IPS DF 6.9 (cell line): ENCODE measurements around the gene GNB1.
A peak's percentile ranks its signal among the peaks of the same experiment; 100 is the strongest.

Source experiments
- DNase-seq: peaks from one replicate; pipeline ENCODE4 v3.0.0-alpha.2; 2013; ENCODE audit warnings: low read depth, low spot score
- H3K27ac ChIP-seq: one replicate; pipeline ENCODE4 v1.5.1; 2013; ENCODE audit warnings: low read length, control low read depth
- H3K27me3 ChIP-seq: 2 replicates; pipeline ENCODE4 v1.6.1; 2013; ENCODE audit warnings: mild to moderate bottlenecking, low read length; ENCODE audit not compliant: control insufficient read depth, insufficient read depth
- H3K36me3 ChIP-seq: 2 replicates; pipeline ENCODE4 v1.6.1; 2013; ENCODE audit warnings: low read length; ENCODE audit not compliant: control insufficient read depth, insufficient read depth
- H3K4me1 ChIP-seq: 2 replicates; pipeline ENCODE4 v1.6.1; 2013; ENCODE audit warnings: low read length; ENCODE audit not compliant: control insufficient read depth, insufficient read depth
- H3K4me3 ChIP-seq: 2 replicates; pipeline ENCODE4 v1.5.1; 2013; ENCODE audit warnings: mild to moderate bottlenecking, low read length
- H3K9me3 ChIP-seq: 2 replicates; pipeline ENCODE4 v1.6.1; 2013; ENCODE audit warnings: low read length, inconsistent platforms; ENCODE audit not compliant: control insufficient read depth, insufficient read depth
- WGBS: extraction: QIAGEN DNeasy Blood & Tissue Kit; methylation state at CpG from one replicate; pipeline ENCODE4 v1.1.7; 2013; ENCODE audit warnings: mixed read lengths, missing lambda C conversion rate; ENCODE audit not compliant: insufficient read length, insufficient coverage; 5-methylcytosine and 5-hydroxymethylcytosine counted together

GNB1 gene

DNA sequence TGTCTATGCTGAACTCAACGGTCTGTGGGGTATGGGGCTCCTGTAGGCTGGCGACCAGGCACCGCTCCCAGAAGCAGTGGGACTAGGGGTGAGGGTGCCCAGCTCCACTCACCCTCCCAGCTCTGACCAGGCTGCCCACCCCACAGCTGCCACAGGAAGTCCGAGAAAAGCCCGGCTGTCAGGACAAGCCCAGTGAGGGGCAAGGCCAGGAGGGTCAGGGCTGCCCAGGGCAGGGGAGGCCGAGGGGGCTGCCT, 31.7 kb upstream of the GNB1 start:
- Histone ChIP-seq H3K4me1 (peaks cover 5% of the 10 kb centered on the region; the same call in 1 of the 2 replicates), H3K4me3 (no peak overlapping the region), H3K9me3 (no peaks in the 10 kb centered on the region), H3K36me3 (no peaks in the 10 kb centered on the region; the same call in 1 of the 2 replicates), H3K27ac (no peak overlapping the region), H3K27me3 (no peaks in the 10 kb centered on the region)
- DNase-seq: no peak
- WGBS: no CpG with 5 or more reads among the region's 6 CpGs

DNA sequence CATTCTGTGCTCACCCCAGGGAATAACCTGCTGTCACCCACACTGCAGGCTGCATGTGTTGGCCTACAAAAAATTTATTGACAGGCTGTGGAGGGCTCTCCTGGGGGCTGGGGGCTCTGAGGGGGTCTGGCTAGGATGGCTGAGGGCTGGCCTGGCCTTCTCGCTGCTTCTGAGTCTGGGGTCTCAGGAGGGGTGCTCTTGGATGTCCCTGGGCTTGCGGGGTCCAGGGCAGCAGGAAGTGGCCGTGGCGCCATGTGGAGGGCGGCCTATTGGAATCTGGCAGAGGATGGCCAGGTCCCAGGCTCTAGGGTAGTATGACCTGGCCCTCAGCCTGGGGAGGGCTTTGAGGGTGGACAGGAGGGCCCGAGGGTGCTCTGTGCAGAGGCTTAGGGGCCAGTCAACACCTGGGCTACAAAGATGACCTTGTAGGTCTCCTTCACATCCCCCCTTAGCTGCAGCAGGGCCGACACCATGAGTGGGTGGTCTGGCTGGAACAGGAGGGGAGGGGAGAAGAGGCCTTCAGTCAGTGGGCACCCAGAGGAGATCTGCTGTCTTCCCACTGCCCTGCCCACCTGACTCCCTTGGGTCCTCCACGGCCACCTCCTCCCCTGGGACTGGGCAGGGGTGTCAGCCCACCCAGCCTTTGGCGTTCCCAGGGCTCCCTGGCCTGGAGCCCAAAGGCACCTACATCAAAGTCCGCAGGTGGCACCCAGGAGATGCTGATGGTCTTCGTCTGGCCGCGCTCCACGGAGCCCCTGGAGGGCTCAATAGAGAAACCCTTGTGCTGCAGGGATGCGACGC, 31.2 kb upstream of the GNB1 start:
- no peak overlapping the region for H3K27ac ChIP-seq
- H3K9me3 ChIP-seq: no peaks in the 10 kb centered on the region
- H3K27me3 ChIP-seq: no peaks in the 10 kb centered on the region
- H3K4me1 ChIP-seq: peaks cover 5% of the 10 kb centered on the region; the same call in 1 of the 2 replicates
- H3K4me3 ChIP-seq: no peak overlapping the region
- WGBS: no CpG with 5 or more reads among the region's 16 CpGs
- no peaks in the 10 kb centered on the region; the same call in 1 of the 2 replicates for H3K36me3 ChIP-seq
- DNase-seq: no peak

GRCh38 chr1:1921459-1921862, 30.6 kb upstream of the GNB1 start:
- Histone ChIP-seq H3K4me3 (no peak overlapping the region), H3K27ac (no peak overlapping the region), H3K27me3 (no peaks in the 10 kb centered on the region), H3K36me3 (no peaks in the 10 kb centered on the region; the same call in 1 of the 2 replicates), H3K9me3 (no peaks in the 10 kb centered on the region), H3K4me1 (peaks cover 5% of the 10 kb centered on the region; the same call in 1 of the 2 replicates)
- no peak for DNase-seq
- WGBS: no CpG with 5 or more reads among the region's 6 CpGs

DNA sequence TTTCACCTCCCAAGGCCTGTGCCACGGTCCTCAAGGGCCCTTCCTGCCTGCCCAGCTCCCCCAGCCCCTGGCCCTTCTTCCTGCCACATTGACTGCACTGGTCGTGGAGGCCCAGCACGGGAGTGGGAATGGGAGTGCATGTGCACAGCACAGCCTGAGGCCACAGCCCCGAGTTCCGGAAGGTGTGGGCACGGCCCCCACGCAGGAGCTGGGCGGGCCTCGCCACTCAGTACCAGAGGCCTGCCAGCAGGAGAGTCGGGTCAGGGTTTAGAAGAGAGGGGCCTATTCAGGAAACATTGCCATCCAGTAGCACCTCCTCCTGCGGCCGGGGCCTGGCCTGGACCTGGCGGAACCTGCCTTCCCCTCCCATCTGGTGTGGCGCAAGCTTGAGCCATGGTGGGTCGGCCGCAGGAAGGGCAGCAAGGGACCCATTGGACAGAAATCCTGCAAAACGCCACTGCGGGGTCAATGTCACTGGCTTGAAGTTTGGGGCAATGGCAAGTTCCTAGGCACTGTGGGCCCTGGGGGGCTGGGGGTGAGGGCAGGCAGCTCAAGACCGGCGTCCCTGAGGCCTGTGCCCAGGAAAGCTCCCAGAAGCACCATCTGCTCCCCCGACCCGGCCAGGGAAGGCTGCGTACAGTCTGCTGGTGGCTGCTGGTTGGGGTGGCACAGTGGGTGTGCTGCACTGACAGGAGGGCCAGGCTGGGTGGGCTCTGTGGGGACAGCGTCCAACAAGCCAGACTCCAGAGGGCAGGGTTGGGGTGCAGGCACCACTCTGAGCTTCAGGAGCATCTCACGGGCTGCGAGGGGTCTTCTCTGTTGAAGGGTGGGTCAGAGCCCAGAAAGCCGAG, 29.9 kb upstream of the GNB1 start:
- Histone ChIP-seq H3K4me3 (no peak overlapping the region), H3K9me3 (no peaks in the 10 kb centered on the region), H3K4me1 (peaks cover 5% of the 10 kb centered on the region; the same call in 1 of the 2 replicates), H3K27me3 (no peaks in the 10 kb centered on the region), H3K27ac (no peak overlapping the region), H3K36me3 (no peaks in the 10 kb centered on the region; the same call in 1 of the 2 replicates)
- DNase-seq: no peak
- no CpG with 5 or more reads among the region's 27 CpGs for WGBS

DNA sequence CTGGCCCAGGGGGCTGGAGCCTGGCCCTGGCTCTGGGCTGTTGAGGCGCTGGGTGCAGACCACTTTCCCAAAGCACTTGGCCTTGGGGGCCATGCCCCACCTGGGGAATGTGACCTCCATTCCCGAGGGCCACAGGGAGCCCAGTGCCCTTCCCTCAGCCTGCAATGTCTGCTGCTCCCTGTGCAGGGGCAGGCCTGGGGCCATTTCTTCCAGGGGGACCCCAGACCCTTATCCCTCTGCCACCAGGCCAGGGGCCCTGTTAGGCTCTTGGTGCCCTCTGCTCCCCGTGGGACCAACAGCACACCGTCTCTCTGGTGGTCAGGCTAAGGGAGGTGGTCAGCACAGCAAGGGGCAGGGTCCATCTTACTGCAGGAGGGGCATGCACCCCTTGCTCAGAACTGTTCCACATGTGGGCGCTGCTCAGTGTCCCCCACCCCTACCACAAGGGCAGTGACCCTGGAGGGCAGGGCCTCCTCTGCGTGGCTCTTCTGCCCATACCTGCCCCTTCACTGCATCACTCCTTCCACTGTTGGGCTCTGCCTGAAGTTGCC, 29.2 kb upstream of the GNB1 start:
- Histone ChIP-seq H3K27me3 (no peaks in the 10 kb centered on the region), H3K27ac (no peak overlapping the region), H3K4me3 (no peak overlapping the region), H3K9me3 (no peaks in the 10 kb centered on the region), H3K4me1 (peaks cover 5% of the 10 kb centered on the region; the same call in 1 of the 2 replicates), H3K36me3 (no peaks in the 10 kb centered on the region; the same call in 1 of the 2 replicates)
- no CpG with 5 or more reads among the region's 6 CpGs for WGBS
- DNase-seq: no peak

DNA sequence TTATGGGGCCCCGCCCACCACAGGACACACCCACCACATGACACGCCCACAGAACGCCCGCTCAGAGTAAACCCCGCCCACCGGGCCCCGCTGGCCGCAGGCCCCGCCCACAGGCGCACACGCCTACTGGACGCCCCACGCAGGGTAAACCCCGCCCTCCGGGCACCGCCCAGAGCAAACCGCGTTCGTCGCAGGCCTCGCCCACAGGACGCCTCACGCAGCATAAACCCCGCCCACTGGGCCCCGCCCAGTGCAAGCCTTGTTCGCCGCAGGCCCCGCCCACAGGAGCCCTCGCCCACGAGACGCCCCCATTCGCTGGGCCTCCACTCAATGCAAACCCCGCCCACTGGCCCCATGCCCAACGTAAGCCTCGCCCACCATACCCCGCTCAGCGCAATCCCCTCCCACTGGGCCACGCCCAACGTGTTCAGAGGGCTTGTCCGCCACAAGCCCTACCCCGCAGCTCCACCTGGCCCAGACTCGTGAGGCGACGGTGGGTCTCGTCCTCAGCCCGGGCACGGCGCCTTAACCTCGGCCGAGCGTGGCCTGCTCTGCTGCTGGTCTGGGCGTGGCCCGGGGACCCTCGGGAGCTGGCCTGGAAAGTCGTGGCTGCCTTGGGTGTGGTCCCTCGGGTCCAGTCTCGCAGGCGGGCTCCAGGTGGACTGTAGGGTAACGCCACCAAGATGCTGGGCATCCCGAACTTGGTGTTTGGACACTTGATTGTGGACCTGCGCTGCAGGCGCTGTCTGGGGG, 28.6 kb upstream of the GNB1 start:
- Histone ChIP-seq H3K27ac (no peak overlapping the region), H3K27me3 (no peaks in the 10 kb centered on the region), H3K4me1 (peaks cover 5% of the 10 kb centered on the region; the same call in 1 of the 2 replicates), H3K4me3 (peak overlapping the region; percentile 41; the same call in 1 of the 2 replicates), H3K36me3 (no peaks in the 10 kb centered on the region; the same call in 1 of the 2 replicates), H3K9me3 (no peaks in the 10 kb centered on the region)
- no CpG with 5 or more reads among the region's 62 CpGs for WGBS
- peak; percentile 91 for DNase-seq

- Histone ChIP-seq H3K27ac (no peak within 1 kb of the TSS), H3K4me3 (peak within 1 kb of the TSS; percentile 41), H3K9me3 (no peaks in the 10 kb centered on the region), H3K36me3 (no peaks in the 10 kb centered on the region; the same call in 1 of the 2 replicates), H3K27me3 (no peaks in the 10 kb centered on the region), H3K4me1 (peaks cover 5% of the 10 kb centered on the region)
- DNase-seq: no peak
- no CpG with 5 or more reads among the region's 44 CpGs for WGBS
Observed at GRCh38 chr1:1918901-1919303, 28.0 kb upstream of the GNB1 start, which contains the start of gene TMEM52. TMEM52 (minus strand) TSS chr1:1919279; CDS start chr1:1919265, 14 bp downstream.

DNA sequence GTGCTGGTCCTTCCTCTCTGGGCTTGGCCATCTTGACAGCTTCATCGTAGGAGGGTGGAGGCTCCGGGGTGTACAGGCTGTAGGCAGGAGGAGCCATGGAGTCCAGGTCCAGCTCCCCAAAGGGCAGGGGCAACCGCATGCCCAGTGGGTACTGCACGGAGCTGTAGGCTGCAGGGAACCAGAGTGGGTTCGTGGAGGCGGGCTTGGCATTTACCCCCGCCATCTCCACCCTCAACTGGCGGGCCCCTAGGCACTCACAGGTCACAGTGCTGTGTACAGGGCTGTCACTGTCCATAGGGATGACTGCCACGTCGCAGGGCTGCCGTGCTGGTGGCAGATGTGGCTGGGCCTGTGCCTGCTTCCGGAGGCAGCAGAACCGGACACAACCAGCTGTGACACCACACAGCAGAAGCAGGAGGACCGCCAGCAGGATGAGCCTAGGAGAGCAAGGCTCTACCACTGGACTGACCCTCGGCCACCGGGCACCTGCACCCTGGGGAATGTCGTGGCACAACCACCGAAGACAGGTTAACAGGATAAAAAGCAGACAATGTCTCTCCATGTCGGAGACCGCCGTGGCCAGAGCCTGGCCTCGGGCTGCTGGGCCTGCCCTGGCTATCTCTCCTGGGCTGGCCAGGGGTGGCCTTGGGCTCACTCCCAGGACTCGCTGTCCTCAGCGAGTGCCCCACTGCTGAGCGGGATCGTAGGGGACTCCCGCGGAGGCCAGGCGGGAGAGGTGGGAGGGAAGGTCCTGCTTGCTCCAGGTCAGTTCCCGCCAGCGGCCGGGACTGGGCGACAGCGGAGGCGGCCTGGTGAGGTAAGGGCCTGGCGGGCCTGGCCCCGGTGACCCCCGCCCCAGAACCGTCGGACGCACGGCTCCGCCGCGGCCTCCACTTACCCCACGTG, 27.4 kb upstream of the GNB1 start:
- H3K27me3 ChIP-seq: no peaks in the 10 kb centered on the region
- no peak overlapping the region for H3K27ac ChIP-seq
- peak overlapping the region; percentile 41 for H3K4me3 ChIP-seq
- H3K36me3 ChIP-seq: no peaks in the 10 kb centered on the region; the same call in 1 of the 2 replicates
- DNase-seq: no peak
- WGBS: no CpG with 5 or more reads among the region's 46 CpGs
- no peaks in the 10 kb centered on the region for H3K9me3 ChIP-seq
- peaks cover 5% of the 10 kb centered on the region for H3K4me1 ChIP-seq

DNA sequence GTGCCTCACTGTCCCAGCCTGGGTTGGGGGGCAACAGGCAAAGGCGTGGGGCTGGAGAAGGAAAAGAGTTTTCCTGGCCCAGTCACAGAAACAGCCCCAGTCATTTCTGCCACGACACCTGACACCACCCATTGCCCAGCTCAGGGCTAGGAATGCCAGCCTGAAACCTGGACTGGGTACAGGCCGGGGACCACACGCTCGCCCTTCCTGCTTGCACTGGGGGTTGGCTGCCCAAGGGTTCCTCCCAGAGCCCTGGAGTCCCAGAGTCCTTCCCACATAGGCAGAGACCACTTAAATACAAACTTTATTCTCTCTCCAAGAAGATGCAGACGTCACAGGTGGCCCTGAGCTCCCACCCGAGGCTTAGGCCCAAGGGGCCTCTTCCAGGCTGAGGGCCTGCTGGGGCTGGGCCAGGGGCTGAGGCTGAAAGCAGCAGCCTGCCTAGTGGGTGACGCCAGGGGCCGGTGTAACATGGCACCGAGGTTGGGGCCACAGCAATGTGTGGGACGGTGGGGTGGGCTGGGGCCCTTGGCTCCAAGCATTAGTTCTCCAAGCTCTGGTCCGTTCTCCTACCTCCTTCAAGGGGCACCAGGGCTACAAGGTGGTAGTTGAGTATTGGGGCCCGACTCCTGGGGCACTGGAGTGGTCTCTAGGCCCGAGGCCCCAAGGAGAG, 26.6 kb upstream of the GNB1 start:
- no peak for DNase-seq
- Histone ChIP-seq H3K9me3 (no peaks in the 10 kb centered on the region), H3K36me3 (no peaks in the 10 kb centered on the region; the same call in 1 of the 2 replicates), H3K27ac (no peak overlapping the region), H3K4me3 (no peak overlapping the region), H3K4me1 (peaks cover 5% of the 10 kb centered on the region), H3K27me3 (no peaks in the 10 kb centered on the region)
- no CpG with 5 or more reads among the region's 14 CpGs for WGBS
